K562 (cell line): ENCODE data around the gene PPP1R3E.

Experiments used
- ARHGAP35 ChIP-seq: fragments of 450-650 bp; IDR thresholded peaks from 2 replicates; pipeline ENCODE4 v1.6.1; 2018; ENCODE audit not compliant: partially characterized antibody
- CTCF ChIP-seq, 3 experiments: IDR thresholded peaks in 2 of 3; conservative IDR thresholded peaks in 1 of 3; 2 replicates each; pipeline ENCODE4 v1.5.1; 2011 to 2012; ENCODE audit warnings: low read length in 3 of 3, mild to moderate bottlenecking in 3 of 3, control low read depth in 2 of 3, improper control_type of control experiment in 1 of 3, inconsistent platforms in 1 of 3, low read depth in 1 of 3, mixed read lengths in 1 of 3, moderate library complexity in 1 of 3; ENCODE audit not compliant: insufficient read depth in 2 of 3
- FOXA1 ChIP-seq: fragments of 450-650 bp; IDR thresholded peaks from 2 replicates; pipeline ENCODE4 v1.6.1; 2016; ENCODE audit warnings: mild to moderate bottlenecking, borderline replicate concordance
- MEF2A ChIP-seq: IDR thresholded peaks from 2 replicates; pipeline ENCODE4 v1.6.1; 2011; ENCODE audit warnings: low read depth, mild to moderate bottlenecking, low read length, moderate library complexity; ENCODE audit not compliant: control insufficient read depth
- NCOA4 ChIP-seq: fragments of 450-650 bp; IDR thresholded peaks from 2 replicates; pipeline ENCODE4 v1.6.1; 2018; ENCODE audit warnings: mild to moderate bottlenecking; ENCODE audit not compliant: partially characterized antibody
- SMAD1 ChIP-seq: fragments of 150-350 bp; IDR thresholded peaks from 2 replicates; pipeline ENCODE4 v1.6.1; 2014; ENCODE audit warnings: low read length, low read depth; ENCODE audit not compliant: partially characterized antibody
- SP1 ChIP-seq: sonication (generic); formaldehyde crosslinking; IDR thresholded peaks from 2 replicates; pipeline ENCODE4 v1.8.1; 2022; ENCODE audit warnings: mild to moderate bottlenecking, missing genetic modification reagents
- SREBF2 ChIP-seq: sonication (generic); formaldehyde crosslinking; IDR thresholded peaks from 2 replicates; pipeline ENCODE4 v1.4.0; 2020; ENCODE audit warnings: mild to moderate bottlenecking, missing genetic modification reagents
- TEAD4 ChIP-seq, 2 experiments: sonication (generic) in 1 of 2; formaldehyde crosslinking in 1 of 2; IDR thresholded peaks; 2 replicates each; pipeline versions ENCODE4 v1.6.1 to v1.8.0; 2012 to 2022; ENCODE audit warnings: borderline replicate concordance in 1 of 2, inconsistent platforms in 1 of 2, low read length in 1 of 2, mild to moderate bottlenecking in 1 of 2, missing genetic modification reagents in 1 of 2

- TF ChIP-seq SREBF2 (CRISPR knock-in tag) = no peak
- TF ChIP-seq ARHGAP35 = no peak
- TF ChIP-seq TEAD4 (IDR thresholded peaks at IDR 0.05; ENCODE audit: low read length) = no peak
- no peak for TF ChIP-seq TEAD4 (CRISPR knock-in tag; IDR thresholded peaks at IDR 0.05; ENCODE audit: borderline replicate concordance)
- no peak for TF ChIP-seq CTCF (IDR thresholded peaks at IDR 0.05 in 2 of 3, conservative IDR thresholded peaks at IDR 0.05 in 1 of 3; ENCODE audit: insufficient read depth in 2 of 3, low read depth in 1 of 3, low read length in 3 of 3)
- TF ChIP-seq NCOA4 = no peak
- TF ChIP-seq MEF2A = no peak
- TF ChIP-seq FOXA1 = no peak
- no peak for TF ChIP-seq SP1 (CRISPR knock-in tag)
- TF ChIP-seq SMAD1 = no peak
Measured at GRCh38 chr14:23275412-23275811, 27.2 kb downstream of the PPP1R3E start.
